ENCODE data around the gene NEDD4L. TPM values are rescaled to one million over a fixed set of nuclear protein-coding genes. Genes with fewer than 3 reads are reported as not detected.

Gene NEDD4L
- total and polyA plus RNA-seq, 7 donors = 14.8 to 28.0 (median 19.6) TPM

- H3K4me3 ChIP-seq = no peak overlapping the region
- no peaks in the 10 kb centered on the region for H3K9me3 ChIP-seq
- ATAC-seq (no peak), DNase-seq (no peak)
- 56 to 85% (median 63%) methylated on average over 2 of the region's 2 CpGs for WGBS, 3 donors
- H3K4me1 ChIP-seq = peaks cover 43% of the 10 kb centered on the region
- intact Hi-C loops (cut with DNase I) = no loop called here
- no peaks in the 10 kb centered on the region for H3K36me3 ChIP-seq (ENCODE audit: insufficient read depth in 1 of 2, low read depth in 1 of 2)
- no peaks in the 10 kb centered on the region for H3K27me3 ChIP-seq (ENCODE audit: insufficient read depth in 3 of 3, low read length in 2 of 3)
- H3K27ac ChIP-seq = no peak overlapping the region
- TF ChIP-seq CTCF (IDR thresholded peaks at IDR 0.05) = no peak
Measured at GRCh38 chr18:58271770-58272169, 227.7 kb downstream of the NEDD4L start.

- H3K4me1 ChIP-seq = peaks cover 47% of the 10 kb centered on the region
- DNase-seq = no peak
- WGBS, 3 donors = 85 to 93% (median 89%) methylated on average over 6 of the region's 6 CpGs
Measured at GRCh38 chr18:58272209-58272608, 228.2 kb downstream of the NEDD4L start.

GRCh38 chr18:58272779-58273435 lies 228.9 kb downstream of the NEDD4L start:
- Histone ChIP-seq H3K4me3 (no peak overlapping the region), H3K27ac (no peak overlapping the region), H3K27me3 (ENCODE audit: insufficient read depth in 3 of 3, low read length in 2 of 3) (no peaks in the 10 kb centered on the region), H3K36me3 (ENCODE audit: insufficient read depth in 1 of 2, low read depth in 1 of 2) (no peaks in the 10 kb centered on the region), H3K4me1 (peaks cover 47% of the 10 kb centered on the region), H3K9me3 (no peaks in the 10 kb centered on the region)
- no peak for ATAC-seq
- intact Hi-C loops (cut with DNase I) = no loop called here
- no peak for TF ChIP-seq CTCF (IDR thresholded peaks at IDR 0.05)
- 78 to 82% (median 80%) methylated on average over 7 of the region's 7 CpGs for WGBS, 3 donors
- DNase-seq = no peak

More at GRCh38 chr18:58272209-58272608, 228.2 kb downstream of the NEDD4L start:
- H3K36me3 ChIP-seq (ENCODE audit: insufficient read depth in 1 of 2, low read depth in 1 of 2) = no peaks in the 10 kb centered on the region
- H3K9me3 ChIP-seq = no peaks in the 10 kb centered on the region
- ATAC-seq = no peak
- intact Hi-C loops (cut with DNase I) = no loop called here
- TF ChIP-seq CTCF (IDR thresholded peaks at IDR 0.05) = no peak
- no peak overlapping the region for H3K27ac ChIP-seq
- H3K27me3 ChIP-seq (ENCODE audit: insufficient read depth in 3 of 3, low read length in 2 of 3) = no peaks in the 10 kb centered on the region
- H3K4me3 ChIP-seq = no peak overlapping the region

- ATAC-seq = no peak
Measured at GRCh38 chr18:58275176-58275575, 231.2 kb downstream of the NEDD4L start.

More at GRCh38 chr18:58275176-58275575, 231.2 kb downstream of the NEDD4L start:
- no peak overlapping the region for H3K27ac ChIP-seq
- H3K27me3 ChIP-seq (ENCODE audit: insufficient read depth in 3 of 3, low read length in 2 of 3) = no peaks in the 10 kb centered on the region
- intact Hi-C loops (cut with DNase I) = no loop called here
- no peak overlapping the region for H3K4me3 ChIP-seq
- no peak for TF ChIP-seq CTCF (IDR thresholded peaks at IDR 0.05)
- H3K4me1 ChIP-seq = peaks cover 45% of the 10 kb centered on the region
- no peaks in the 10 kb centered on the region for H3K9me3 ChIP-seq
- no peak for DNase-seq
- WGBS, 3 donors = 46 to 97% (median 95%) methylated on average over 1 of the region's 1 CpG
- H3K36me3 ChIP-seq (ENCODE audit: insufficient read depth in 1 of 2, low read depth in 1 of 2) = no peaks in the 10 kb centered on the region

All from psoas muscle (tissue), 8 donors.